HG02840 (cell line): ENCODE measurements around the gene PLA2G2D.

Experiments used
- ATAC-seq: cut with Tn5 transposase; IDR thresholded peaks from one replicate; pipeline ENCODE4 v1.9.1; 2021; ENCODE audit warnings: mild to moderate bottlenecking, moderate library complexity, moderate number of reproducible peaks; ENCODE audit not compliant: unreplicated experiment, low FRiP score

Gene PLA2G2D

GRCh38 chr1:20120796-20121195, 1.5 kb upstream of the PLA2G2D start:
- ATAC-seq: no peak

GRCh38 chr1:20117236-20117635, 2.1 kb downstream of the PLA2G2D start:
- ATAC-seq: no peak

- ATAC-seq: no peak
These were observed 3.4 kb downstream of the PLA2G2D start for GRCh38 chr1:20115916-20116315.

GRCh38 chr1:20115479-20115878, 3.9 kb downstream of the PLA2G2D start:
- no peak for ATAC-seq

GRCh38 chr1:20114021-20114648, 5.2 kb downstream of the PLA2G2D start:
- no peak for ATAC-seq

- no peak for ATAC-seq
These were observed 6.9 kb downstream of the PLA2G2D start for GRCh38 chr1:20112279-20113000.

- no peak for ATAC-seq
These were observed 7.9 kb downstream of the PLA2G2D start for GRCh38 chr1:20111452-20111851.

GRCh38 chr1:20110679-20111078, 8.7 kb downstream of the PLA2G2D start:
- ATAC-seq: no peak

- no peak for ATAC-seq
These were observed 10.0 kb downstream of the PLA2G2D start for GRCh38 chr1:20109223-20109856.

GRCh38 chr1:20108366-20109123, 10.8 kb downstream of the PLA2G2D start:
- ATAC-seq: no peak

GRCh38 chr1:20107796-20108195, 11.5 kb downstream of the PLA2G2D start:
- no peak for ATAC-seq

GRCh38 chr1:20107351-20107750, 12.0 kb downstream of the PLA2G2D start:
- ATAC-seq: no peak

GRCh38 chr1:20105856-20106255, 13.5 kb downstream of the PLA2G2D start:
- no peak for ATAC-seq

GRCh38 chr1:20102875-20103274, 16.5 kb downstream of the PLA2G2D start:
- ATAC-seq: no peak

GRCh38 chr1:20100632-20101355, 18.5 kb downstream of the PLA2G2D start:
- no peak for ATAC-seq

- ATAC-seq: no peak
These were observed 19.8 kb downstream of the PLA2G2D start for GRCh38 chr1:20099533-20099932.

GRCh38 chr1:20096840-20097447, 22.4 kb downstream of the PLA2G2D start:
- no peak for ATAC-seq

GRCh38 chr1:20095564-20096434, 23.5 kb downstream of the PLA2G2D start:
- ATAC-seq: no peak

- no peak for ATAC-seq
These were observed 25.4 kb downstream of the PLA2G2D start for GRCh38 chr1:20093940-20094391.
